Cortex of kidney (tissue), 1 donor: ENCODE measurements around the gene RNF40.
"Not testable (repeated sequence)": the region's sequence is repeated elsewhere in the genome, so short reads cannot be mapped to it uniquely, and the experiment has no call there.

Source experiments
- DNase-seq: peaks from one replicate; lab custom pipeline; 2025; lab: John Stamatoyannopoulos, UW

Gene RNF40

GRCh38 chr16:30782486-30783279 lies 20.6 kb downstream of the RNF40 start:
- DNase-seq: no peak

GRCh38 chr16:30783280-30784109 lies 21.4 kb downstream of the RNF40 start:
- DNase-seq: no peak

- no peak for DNase-seq
Measured at GRCh38 chr16:30784215-30784614, 22.1 kb downstream of the RNF40 start.

GRCh38 chr16:30785126-30786106 lies 23.3 kb downstream of the RNF40 start:
- DNase-seq: no peak

GRCh38 chr16:30786115-30786935 lies 24.2 kb downstream of the RNF40 start:
- DNase-seq: no peak

- no peak for DNase-seq
Measured at GRCh38 chr16:30786936-30787612, 25.0 kb downstream of the RNF40 start, which contains the start of gene ZNF629. Gene ZNF629 (minus strand): TSS chr16:30787205. CDS start chr16:30784482, 2,723 bp downstream.

GRCh38 chr16:30787613-30788378 lies 25.7 kb downstream of the RNF40 start:
- DNase-seq: no peak

GRCh38 chr16:30793508-30794069 lies 31.5 kb downstream of the RNF40 start:
- no peak for DNase-seq

- no peak for DNase-seq
Measured at GRCh38 chr16:30794634-30795033, 32.5 kb downstream of the RNF40 start.

GRCh38 chr16:30797670-30798309 lies 35.7 kb downstream of the RNF40 start:
- no peak for DNase-seq

GRCh38 chr16:30802936-30803335 lies 40.8 kb downstream of the RNF40 start:
- no peak for DNase-seq

GRCh38 chr16:30805056-30805369 lies 42.9 kb downstream of the RNF40 start:
- DNase-seq: no peak

GRCh38 chr16:30805370-30806169 lies 43.4 kb downstream of the RNF40 start:
- DNase-seq: no peak

- no peak for DNase-seq
Measured at GRCh38 chr16:30808146-30808545, 46.0 kb downstream of the RNF40 start.

- DNase-seq: not testable (repeated sequence)
Measured at GRCh38 chr16:30808890-30809426, 46.8 kb downstream of the RNF40 start.

- not testable (repeated sequence) for DNase-seq
Measured at GRCh38 chr16:30809675-30810074, 47.6 kb downstream of the RNF40 start.

- DNase-seq: no peak
Measured at GRCh38 chr16:30813821-30814189, 51.7 kb downstream of the RNF40 start.

GRCh38 chr16:30816769-30817168 lies 54.6 kb downstream of the RNF40 start:
- DNase-seq: no peak
